B cell (primary cell): ENCODE measurements around the gene DHX15.

Experiments
- CTCF ChIP-seq: fragments of 200-600 bp; IDR thresholded peaks from one replicate; pipeline ENCODE4 v1.8.0; 2022; ENCODE audit warnings: antibody characterized with exemption, mild to moderate bottlenecking
- EZH2 ChIP-seq: IDR thresholded peaks from 2 replicates; pipeline ENCODE4 v1.6.1; 2012; ENCODE audit warnings: borderline replicate concordance, low read depth, mild to moderate bottlenecking, moderate library complexity, low read length; ENCODE audit not compliant: insufficient read depth, poor library complexity, severe bottlenecking

DNA sequence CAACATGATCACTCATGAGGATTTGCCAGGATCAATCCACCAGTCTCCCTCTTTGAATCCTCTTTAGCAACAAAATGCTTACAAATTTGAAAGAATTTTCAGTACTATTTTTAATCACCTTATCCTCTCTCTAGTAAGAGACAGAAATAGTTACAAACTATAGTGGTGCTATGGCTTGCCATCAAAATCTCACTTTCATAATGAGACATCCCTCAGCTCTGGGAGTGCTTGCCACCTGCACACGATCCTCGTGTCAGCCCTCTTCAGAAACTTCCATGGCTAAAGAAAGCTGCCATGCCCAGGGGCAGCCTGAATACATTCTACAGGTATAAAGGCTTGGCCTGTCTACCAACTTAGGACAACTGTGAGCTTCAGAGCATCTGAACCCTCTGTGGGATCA lies 5.1 kb upstream of the DHX15 start:
- TF ChIP-seq CTCF = no peak
- TF ChIP-seq EZH2 = no peak
